Hematopoietic multipotent progenitor cell treated with erythropoietin and hydrocortisone succinate and interleukin-3 and kit ligand, for 6 days (in vitro differentiated cells): ENCODE results near the gene SLC39A11.

ENCODE experiments used
- DNase-seq: peaks from one replicate; pipeline ENCODE4 v3.0.0-alpha.2; 2015

SLC39A11 gene

DNA sequence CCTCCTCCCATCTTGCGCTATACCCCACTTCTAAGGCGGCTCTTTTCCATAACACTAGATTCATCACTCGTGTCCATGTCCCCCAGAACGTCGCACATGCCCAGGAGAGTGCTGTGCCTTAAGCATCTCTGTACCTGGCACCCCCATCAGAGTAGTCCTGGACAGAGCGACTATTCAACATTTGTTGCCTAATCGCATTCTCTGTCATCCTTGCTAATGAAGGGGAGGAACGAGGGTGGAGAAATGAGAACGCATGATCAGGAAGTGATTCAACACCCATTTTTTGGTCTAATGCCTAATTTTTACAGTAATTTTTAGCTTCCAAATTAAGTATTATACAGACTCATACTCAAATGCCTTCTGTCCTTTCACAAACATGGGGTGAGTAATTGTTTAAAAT is 53.2 kb downstream of the SLC39A11 start:
- no peak for DNase-seq

DNA sequence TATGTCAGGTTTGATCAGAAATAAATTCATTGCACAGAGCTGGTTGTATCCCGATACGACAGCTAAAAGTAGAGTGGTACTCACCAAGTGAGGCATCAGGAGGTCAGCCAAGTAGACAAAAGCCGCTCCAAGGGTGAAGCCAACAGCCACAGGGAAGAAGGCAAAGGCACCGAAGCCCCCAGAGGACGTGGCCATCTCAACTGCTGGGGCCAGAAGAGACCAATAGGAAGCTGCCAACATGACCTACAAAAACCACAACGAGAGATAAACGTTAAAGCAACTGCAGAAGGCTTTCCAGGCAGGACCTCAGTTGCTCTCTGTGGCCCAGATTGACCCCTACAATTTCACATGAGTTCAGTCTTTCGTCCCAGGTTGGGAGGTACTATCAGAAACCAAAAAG is 61.0 kb downstream of the SLC39A11 start:
- no peak for DNase-seq

DNA sequence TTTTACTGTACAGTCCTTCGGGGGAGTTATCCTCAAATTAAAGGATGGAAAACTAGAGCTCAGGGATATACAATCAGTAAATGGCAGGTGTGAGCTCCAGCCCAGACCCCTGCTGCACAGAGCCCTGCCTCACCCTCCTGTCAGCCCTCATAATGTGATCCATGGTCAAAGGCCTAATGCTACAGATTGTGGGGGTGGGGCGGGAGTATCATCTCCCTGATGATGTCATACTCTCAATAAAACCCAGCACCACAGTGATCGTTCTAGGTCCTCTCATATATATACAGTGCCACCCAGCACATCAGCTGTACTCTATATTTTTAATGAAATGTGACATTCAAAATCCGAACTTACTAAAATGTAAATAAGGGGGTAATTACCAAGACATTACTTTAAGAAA is 61.5 kb downstream of the SLC39A11 start:
- DNase-seq = no peak

DNA sequence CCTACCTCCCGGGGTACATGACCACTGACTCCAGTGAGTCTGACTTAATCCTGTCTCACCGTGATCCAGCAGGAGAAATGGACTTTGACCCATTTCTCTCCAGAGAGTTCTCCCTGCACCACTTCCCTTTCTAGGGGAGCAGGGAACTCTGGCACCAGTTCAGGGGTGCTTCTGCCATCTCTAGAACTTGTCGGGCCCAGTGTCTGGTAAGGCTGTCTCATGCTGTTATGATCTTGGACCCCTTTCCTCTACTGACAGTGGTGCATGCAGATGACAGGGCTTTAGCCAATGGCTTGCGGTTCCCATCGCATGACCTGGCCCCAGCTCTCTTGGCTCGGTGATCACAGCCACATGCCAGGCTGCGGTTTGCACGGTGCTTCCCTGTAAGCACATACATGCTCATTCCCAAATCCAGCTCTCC is 62.0 kb downstream of the SLC39A11 start:
- DNase-seq = no peak

DNA sequence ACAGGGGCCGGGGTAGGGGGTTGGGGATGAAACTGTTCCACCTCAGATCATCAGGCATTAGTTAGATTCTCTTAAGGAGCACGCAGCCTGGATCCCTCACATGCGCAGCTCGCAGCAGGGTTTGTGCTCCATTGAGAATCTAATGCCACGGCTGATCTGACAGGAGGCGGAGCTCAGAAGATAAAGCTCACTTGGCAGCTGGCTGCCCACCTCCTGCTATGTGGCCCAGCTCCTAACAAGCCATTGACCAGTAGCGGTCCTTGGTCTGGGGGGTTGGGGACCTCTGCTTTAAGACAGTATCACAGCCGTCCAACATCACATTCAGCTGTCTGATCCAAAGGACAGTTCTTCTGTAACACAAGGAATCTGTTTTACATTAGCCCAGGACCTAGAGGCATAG is 62.5 kb downstream of the SLC39A11 start:
- DNase-seq = no peak

DNA sequence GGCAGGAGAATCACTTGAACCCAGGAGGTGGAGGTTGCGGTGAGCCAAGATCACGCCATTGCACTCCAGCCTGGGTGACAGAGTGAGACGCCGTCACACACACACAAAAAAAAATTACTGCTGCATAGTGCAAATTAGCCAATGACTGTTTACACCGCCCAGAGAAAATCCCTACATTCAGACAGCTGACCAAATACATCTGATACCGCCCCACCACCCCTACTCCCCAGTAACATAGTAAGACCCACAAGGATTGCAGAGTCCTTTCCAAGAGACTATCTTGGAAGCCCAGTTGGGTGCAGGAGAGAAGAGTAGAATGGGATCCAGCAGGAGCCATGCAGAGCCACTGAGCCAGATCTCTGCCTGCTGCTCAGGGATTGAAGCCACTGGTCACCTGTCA is 63.5 kb downstream of the SLC39A11 start:
- DNase-seq = no peak

DNA sequence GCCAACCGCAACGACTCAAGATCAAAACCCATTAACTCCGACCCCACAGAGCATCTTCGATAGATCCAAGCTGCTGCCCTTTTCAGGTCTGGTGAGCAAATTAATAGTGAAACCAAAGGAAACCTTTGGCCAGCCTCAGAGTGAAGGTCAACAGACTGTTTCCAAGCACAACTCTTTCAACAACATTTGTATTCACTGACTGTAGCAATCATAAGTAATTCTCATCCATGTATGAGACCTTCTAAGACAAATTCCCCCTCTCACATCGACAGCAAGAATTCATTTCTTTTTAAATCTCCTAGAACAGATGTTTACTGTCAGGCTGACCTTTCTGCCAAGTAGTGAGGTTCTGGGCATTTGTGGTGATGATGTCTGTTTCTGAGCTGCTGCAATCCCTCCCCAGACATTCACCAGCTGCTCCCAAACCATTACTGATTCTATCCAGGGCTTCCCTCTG is 64.2 kb downstream of the SLC39A11 start:
- no peak for DNase-seq

DNA sequence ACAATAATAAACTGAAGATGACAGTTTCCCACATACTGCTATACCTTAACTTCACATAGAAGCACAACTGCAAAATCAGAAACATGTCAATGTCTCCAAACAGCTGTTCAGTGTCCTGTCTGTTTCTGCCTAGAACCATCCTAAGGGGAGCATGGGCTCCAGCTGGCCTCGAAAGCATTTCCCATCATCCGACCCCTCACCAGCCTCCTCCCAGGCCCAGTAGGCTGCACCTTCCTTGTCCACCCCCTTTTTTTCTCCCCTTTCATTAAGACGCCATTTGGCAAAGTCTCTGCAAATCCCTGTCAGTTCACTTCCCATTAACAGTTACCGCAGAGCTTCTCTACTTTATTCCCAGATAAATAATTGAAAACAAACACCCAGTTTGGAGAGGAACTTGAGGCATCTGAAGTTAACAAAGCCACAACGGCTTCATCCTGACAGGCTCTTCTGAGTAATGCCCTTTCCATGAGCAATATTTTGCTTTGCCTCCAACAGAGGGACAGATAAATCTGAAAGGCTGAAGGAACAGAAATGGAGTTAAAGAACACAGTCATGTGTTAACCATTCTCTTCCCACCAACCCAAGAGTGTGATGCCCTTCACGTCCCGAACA is 65.3 kb downstream of the SLC39A11 start:
- no peak for DNase-seq

DNA sequence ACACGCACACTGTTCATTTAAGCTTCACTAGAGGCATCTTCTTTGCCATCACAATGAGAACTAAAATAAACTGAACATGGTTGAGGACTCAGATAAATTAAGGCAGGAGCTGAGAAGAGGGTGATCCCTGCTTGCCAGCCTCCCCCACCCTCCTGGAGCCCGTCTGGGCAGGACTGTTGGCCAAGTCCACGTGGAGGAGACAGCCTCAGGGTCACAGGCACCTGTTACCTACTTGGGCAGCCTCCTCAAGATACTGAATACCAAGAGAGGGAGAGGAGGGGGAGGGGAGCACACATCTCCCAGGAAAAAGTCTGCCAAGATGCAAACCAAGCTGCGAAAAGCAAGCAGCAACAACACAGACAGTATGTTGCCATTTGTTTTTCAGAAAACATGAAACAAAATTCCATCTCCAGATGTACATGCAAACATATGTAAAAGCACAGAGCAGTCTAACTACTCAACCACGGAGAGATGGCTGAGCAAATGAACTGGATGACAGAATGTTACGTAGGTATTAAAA is 67.4 kb downstream of the SLC39A11 start:
- no peak for DNase-seq

DNA sequence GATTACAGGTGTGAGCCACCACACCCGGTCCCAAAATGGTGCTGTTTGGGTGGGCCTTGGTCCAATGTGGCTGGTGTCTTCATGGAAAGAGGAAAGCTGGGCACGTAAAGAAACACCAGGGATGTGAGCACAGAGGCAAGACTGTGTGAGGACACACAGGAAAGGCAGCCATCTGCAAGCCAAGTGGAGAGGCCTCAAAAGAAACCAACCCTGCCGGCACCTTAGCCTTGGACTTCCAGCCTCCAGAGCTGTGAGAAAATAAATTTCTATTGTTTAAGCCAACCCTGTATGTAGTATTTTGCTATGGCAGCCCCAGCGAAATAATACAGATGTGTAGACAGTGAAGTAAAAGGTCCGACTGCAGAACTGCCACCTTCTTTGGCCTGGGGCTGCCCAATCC is 68.7 kb downstream of the SLC39A11 start:
- no peak for DNase-seq

DNA sequence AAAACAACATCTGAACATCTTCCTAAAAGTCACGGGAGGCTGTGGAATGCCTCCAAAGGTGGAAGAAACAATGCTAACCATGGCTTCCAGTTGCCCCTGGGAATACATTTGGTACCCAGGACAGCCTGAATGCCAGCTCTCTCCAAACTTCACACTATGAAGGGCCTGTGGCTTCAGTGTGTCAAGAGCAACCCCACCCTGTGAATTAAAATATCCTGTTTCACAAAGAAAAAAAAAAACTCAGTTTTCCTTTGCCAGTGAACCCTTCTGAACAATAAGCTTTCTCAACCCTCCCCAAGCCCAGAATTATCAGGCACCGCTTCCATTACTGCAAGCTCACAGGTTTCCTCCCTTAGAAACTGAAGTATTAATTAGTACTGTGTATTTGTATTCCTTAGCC is 69.8 kb downstream of the SLC39A11 start:
- DNase-seq = no peak

DNA sequence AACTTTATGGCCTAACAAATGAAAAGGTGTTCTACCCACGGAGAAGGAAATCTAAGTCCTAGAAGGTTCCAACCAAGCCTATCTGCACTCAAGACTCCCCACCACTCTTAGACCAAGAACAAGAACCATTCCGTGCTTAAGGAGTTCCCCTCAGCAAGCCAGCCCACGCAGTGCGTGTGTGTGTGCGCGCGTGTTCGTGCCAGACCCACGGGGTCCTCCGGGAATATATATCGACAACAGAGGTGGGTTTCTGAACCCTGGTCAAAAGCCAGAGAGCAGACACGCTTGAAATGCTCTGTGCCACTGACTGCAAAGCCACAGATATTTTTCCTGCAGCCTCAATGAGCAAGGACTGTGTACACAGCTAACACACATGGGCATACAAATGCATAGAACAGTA is 70.7 kb downstream of the SLC39A11 start:
- no peak for DNase-seq

DNA sequence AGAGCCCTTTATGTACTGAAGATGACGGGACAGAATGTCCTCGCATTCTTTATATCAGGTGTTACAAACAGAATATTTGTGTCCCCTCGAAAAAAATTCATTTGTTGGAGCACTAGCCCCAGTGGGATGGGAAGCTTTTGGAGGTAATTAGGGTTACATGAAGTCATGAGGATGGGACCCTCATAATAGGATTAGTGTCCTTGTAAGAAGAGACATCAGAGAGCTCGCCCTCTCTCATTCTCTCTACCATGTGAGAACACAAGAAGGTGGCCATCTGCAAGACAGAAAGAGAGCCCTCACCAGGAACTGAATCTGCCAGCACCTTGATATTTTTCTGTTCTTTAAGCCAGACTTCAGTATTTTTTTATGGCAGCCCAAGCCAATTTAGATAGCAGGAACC is 72.4 kb downstream of the SLC39A11 start:
- DNase-seq = no peak

DNA sequence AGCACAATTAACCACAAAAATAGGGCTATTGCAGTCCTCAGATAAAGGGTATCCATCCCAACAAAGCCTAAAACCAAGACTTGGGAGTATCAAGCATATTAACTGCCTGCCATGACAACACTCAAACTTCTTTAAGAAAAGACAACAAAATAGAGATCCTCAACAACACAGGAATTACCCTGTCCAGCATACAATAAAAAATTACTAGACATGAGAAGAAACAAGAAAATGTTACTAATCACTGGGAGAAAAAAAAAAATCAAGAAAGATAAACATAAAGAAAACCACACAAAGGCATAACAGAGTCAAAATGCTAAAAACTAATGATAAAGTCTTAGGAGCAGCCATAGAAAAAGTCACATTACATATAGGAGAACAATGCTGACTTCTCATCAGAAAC is 73.9 kb downstream of the SLC39A11 start:
- DNase-seq = no peak

DNA sequence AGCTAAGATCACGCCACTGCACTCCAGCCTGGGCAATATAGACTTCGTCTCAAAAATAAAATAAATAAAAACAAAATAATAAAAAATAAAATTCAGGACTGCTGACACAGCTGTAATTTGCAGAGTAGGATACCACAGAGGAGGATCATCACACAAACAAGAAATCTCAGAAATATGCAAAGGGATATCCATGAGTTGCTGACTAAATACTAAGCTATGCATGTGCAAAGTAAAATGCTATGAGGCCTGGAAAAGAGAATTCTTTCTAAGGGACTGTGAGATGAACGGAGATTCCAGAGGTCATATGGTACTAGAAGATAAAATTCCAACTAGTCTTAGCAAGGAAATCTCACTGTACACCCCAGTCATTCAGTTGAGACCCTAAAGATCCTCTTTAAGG is 74.8 kb downstream of the SLC39A11 start:
- no peak for DNase-seq

DNA sequence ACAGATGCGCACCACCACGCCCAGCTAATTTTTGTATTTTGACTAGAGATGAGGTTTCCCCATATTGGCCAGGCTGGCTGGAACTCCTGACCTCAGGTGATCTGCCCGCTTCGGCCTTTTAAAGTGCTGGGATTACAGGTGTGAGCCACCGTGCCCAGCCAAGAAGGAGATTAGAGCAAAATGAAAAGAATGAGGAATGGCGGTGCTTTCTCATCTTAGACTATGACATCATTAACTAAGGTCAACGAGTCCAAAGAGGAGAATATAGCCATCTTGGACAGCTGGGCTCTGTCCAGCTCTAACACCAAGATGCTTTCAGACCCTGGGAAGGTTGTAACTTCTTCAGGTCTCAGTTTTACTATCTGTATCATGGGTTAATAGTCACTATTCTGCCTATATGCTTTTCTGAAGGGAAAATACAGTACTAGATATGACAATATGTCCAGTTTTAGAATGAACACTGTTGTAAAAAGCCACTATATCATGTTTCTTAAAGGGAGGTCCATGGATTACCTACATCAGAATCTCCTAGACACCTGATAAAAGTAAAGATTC is 76.7 kb downstream of the SLC39A11 start:
- DNase-seq = no peak

DNA sequence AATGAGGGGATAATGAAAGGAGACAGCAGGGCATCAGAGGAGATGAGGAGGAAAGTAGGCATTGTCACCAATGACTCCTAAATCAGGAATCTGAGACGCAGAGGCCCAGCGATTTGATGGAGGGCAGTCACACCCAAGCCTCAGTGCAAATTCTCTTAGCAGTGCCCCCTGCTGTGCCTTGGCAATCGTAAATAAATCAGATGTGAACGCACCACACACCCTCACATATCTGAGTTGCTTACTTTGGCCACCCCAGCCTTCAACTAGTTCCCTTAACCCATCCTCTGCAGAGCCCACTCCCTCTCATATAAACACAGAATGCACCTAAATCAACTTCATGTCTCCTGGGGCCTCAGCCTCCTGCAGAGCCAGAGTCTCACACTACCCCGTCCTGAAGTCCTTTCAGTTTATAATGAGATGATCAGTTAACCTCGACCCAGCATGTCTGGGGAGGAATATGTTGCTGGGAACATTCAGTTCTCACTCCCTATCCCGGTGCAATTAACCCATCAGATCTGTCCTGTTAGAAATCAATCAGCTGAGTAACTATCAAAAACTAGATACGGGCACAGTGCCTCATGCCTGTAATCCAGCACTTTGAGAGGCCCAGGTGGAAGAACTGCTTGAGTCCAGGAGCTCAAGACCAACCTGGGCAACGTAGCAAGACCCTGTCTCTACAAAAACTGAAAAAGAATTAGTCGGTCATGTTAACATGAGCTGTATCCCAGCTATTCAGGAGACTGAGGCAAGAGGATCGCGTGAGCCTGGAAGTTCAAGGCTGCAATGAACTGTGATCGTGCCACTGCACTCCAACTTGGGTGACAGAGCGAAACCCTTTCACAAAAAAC is 78.4 kb downstream of the SLC39A11 start:
- peak; percentile 37 for DNase-seq

DNA sequence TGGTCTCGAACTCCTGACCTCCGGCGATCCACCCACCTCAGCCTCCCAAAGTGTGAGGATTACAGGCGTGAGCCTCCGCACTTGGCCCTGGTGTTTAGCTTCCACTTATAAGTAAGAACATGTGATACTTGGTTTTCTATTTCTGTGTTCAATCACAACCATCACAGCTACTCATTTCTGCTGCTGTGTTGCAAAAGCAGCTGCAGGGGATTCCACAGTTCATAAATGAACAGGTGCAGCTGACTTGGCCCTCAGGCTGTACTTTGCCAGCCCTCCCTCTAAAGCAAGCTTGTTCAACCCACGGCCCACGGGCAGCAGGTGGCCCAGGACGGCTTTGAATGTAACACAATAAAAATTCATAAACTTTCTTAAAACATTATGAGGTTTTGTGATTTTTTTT is 79.2 kb downstream of the SLC39A11 start:
- no peak for DNase-seq

DNA sequence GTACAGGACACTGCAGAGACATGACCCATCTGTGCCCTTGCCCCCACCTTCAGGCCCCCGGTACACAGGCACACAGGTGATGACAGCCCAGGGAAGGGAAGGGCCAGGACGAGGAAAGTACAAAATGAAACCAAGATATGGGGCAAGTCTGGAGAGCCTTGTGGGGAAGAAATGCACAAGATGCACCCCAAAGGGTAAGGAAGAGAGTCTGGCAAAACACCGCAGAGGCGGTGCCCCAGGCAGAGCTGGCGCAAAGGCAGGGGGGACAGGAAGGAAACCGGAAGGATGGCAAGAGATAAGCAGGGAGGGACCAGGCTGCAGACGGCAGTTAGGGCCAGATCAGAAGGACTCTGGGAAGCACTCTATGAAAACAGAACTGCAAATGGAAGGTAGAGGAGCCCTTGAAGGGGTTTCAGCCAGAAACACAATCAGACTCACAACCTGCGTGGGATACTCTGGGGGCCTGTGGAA is 81.4 kb downstream of the SLC39A11 start:
- DNase-seq = peak; percentile 95

DNA sequence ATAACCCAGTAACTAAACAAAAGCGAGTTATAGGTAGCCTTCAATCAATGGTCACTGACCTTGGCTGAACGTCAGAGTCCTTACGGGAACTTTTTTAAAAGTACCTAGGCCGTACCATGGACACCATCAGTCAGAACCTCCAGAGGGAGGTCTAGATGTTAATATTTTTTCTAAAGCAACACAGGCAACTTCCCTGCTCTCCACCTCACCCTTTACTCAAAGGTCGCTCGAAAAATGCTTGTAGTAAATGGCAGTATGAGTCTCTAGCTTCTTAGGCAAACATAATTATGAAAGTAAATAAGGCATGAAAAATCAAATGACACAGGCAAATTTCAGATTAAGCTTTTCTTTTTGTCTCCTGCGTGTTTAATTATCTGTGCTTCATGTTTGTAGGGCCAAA is 82.1 kb downstream of the SLC39A11 start:
- no peak for DNase-seq

DNA sequence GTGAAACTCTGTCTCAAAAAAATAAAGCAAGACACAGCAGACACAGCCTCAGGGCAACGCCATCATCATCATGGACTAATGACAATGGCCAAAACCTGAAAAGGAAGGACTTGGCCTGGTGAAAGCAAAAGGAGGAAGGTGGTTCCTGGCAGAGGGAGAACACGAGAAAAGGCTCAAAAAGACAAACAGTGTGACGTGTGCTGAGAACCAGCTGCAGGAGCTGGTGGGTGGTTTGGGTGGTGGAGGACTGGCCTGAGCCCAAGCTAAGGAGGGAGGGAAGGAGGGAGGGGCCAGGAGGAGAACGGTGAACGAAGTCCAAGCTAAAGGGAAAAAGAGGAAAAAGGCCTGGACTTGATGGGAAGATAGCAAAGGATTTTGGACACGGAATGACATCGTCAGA is 85.1 kb downstream of the SLC39A11 start:
- peak; percentile 30 for DNase-seq

DNA sequence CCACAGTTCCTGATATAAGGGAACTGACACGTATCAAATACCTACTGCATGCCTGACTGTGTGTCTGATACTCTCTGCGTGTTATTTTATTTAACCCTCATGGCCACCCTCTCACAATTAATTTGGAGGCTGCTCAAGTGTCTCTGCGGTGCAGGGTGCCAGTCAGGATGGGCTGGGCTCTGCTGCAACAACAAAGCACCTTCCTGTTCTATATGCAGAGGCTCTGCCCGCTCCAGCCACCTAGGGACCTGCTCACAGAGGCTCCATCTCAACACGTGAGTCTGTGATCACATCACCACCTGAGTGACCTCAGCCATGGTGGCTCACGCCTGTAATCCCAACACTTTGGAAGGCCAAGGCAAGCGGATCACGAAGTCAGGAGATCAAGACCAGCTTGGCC is 87.1 kb downstream of the SLC39A11 start:
- DNase-seq = no peak

DNA sequence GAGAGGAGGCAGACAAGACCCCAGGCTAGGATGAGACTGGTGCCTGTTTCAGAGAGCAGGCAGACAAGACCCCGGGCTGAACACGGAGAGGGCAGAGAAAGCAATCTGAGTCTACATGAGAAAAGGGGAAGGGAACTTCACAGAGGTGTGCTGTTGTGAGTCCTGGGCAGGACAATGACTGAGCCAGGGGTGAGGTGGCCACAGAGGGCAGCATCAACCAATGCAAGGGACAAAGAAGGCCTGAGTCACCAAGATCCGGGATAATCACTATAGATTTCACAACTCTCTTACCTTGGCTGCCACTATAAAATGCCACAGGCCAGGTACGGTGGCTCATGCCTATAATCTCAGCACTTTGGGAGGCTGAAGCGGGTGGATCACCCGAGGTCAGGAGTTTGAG is 89.0 kb downstream of the SLC39A11 start:
- no peak for DNase-seq

DNA sequence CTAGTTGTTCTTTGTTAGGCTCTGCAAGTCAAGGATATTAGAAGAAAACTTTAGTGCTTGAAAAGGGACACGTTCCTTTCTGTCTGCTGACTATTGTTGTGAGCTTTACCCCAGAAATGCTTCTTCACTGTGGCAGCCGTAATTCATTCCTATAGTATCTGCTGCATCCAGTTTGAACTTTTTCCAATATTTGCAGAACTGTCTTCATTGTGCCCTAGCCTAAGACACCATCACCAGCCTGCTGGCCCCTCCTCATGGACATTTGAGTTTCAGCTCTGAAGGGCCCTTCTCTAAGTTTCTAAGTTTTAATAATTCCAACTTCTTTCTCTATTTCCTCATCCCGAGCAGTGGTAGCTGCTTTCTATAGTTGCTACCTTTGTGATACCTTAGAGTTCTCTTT is 91.7 kb downstream of the SLC39A11 start:
- no peak for DNase-seq
